Endometrial microvascular endothelial cells (primary cell): ENCODE results near the gene GRIK2. TPM values are rescaled to one million over a fixed set of nuclear protein-coding genes. Genes with fewer than 3 reads are reported as not detected.

Experiments
- in situ Hi-C: cut with HindIII; loops from 2 replicates; pipeline ENCODE4 v1.10.0; 2017; ENCODE audit warnings: low sequenced_read_pairs, low pct_unique_long_range_greater_than_20kb; ENCODE audit errors: inconsistent ontology term
- total RNA-seq: library from RNA; depleted of rRNA; stranded (reverse); fragments of >200 nt; gene quantifications from one replicate; pipeline ENCODE4 v1.2.3, GENCODE V29; 2015; ENCODE audit errors: inconsistent ontology term

GRIK2 gene
- total RNA-seq, 1 donor from 2014 or later: under 0.01 TPM

DNA sequence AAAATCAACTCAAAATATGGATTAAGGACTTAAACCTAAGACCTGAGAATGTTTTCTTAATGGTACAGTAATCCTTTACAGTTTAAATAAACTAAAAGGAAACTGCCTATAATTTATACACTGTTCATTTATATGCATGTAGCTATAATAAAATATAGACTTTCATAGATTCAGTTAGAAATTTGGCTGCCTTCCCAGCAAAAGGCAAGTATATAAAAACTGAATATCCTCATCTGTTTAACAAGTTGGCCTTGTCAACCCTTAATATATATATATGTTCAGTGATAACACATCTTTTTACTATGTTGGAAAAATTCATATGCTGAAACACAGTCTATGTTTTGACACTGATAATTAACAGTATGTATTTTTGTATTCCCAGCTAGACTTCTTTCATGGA is 123.1 kb downstream of the GRIK2 start:
- in situ Hi-C loops: no loop called here

- in situ Hi-C loops: no loop called here
Observed at GRCh38 chr6:101517632-101518031, 124.1 kb downstream of the GRIK2 start.

DNA sequence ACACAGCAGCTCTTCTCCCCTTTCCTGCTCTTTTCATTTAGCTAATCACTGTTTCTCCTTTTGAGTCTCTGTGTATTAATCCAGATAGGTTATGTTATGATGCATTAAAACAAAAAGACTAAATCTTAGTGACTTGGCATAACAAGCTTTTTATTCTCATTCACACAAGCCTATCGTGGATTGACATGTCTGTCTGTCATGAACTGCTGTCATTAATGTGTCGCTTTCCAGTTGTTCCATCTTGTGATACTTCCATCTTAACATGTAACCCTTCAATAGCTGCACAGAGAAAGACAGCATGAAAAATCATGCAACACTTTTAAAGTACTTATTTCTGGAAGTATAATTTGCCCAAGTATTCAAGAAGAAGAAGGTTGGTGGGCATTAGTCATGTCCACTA is 128.7 kb downstream of the GRIK2 start:
- in situ Hi-C loops: no loop called here

DNA sequence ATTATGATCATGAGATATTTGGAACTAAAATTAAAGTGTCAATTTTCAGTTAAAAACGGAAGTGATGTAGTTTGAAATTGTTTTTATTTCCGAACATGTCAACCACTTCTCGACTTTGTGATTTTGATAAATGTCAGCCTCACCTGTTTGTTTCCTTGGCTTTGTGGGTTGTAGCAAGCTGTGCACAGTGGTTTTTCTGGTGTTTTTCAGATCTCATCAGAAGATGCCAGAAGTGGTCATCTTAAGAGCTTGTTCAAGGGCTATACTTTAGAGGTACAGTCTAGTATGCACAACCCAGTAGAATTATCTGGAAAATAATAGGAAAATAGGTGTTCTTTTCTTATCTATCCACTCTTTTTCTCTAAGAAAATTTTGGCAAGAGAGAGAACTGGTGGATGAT is 134.0 kb downstream of the GRIK2 start:
- in situ Hi-C loops: no loop called here

GRCh38 chr6:101528801-101529200 is 135.3 kb downstream of the GRIK2 start:
- in situ Hi-C loops: no loop called here

- in situ Hi-C loops: no loop called here
Observed at GRCh38 chr6:101531538-101531937, 138.0 kb downstream of the GRIK2 start.

DNA sequence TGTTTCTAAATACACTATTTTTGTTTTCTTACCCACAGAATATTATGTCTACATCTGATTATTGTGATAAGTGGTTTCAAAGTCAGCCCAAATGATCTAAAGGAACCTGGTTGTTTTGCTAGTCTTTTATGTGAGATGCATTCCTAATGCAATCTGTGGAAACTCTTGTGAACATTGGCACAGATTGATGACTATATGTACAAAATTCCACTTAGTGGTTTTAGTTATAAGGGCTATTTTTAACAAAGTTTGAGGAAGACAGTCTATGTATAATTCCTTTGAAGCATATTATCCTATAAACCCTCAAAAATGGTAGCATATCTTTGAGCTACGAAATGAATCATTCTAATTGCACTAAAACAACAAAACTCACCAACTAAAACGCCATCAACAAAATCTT is 140.9 kb downstream of the GRIK2 start:
- in situ Hi-C loops: no loop called here

- in situ Hi-C loops: no loop called here
Observed at GRCh38 chr6:101534821-101535220, 141.3 kb downstream of the GRIK2 start.

DNA sequence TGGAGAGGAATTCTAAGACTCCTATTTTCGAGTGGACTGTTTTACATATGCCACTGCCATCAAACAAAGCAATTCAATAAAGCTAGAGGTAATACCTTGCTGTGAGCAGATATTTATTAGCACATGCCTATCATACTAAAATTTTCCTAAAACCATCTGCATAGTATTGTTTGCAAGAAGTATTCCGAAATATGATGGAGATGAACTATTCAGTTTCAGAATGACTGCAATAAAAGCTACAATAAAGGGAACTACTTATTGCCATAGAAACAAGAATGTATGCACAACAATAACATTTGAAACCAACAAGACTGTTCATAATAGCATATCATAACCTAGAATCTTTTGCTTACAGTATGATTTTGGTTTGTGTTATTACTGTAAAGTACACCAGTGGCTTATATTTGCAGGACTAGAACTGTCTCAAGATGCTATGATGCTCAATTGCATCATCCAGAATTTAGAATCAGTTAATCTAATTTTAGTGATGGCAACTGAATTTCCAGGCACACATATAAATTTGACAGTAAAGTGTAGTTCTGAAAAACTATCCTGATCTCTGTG is 144.3 kb downstream of the GRIK2 start:
- in situ Hi-C loops: no loop called here

DNA sequence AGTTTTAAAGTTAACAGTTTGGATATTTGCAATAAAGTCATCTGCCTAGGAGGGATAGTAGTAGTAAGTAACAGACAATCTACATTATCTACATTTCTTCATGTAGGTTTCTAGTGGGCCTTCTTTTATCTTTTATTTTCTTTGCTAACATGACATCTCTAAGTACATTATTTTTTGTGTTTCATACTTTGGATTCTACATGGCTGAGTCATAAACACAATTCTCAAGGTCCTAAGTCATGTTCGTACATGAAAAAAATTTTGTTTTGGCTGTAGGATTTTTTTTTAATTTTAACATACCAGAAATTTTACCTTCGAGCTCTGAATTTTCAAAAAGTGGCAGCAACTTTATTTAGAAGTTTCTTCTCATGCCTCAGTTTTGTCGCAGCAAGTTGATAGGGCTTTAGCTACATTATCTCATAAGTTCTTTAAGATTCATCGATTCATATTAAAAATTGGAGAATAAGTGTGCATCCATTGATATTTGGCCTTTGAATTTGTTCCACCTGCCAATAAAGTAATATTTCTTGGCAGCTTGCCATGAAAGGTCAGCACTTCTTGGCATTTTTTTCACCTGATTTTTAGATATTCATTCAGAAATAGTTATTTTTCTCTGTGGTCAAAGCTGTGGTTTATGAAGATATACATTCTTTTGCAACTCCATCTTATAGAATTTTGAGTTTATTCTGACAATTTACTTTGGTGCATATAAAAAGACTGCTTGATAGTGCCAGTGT is 146.2 kb downstream of the GRIK2 start:
- in situ Hi-C loops: no loop called here

DNA sequence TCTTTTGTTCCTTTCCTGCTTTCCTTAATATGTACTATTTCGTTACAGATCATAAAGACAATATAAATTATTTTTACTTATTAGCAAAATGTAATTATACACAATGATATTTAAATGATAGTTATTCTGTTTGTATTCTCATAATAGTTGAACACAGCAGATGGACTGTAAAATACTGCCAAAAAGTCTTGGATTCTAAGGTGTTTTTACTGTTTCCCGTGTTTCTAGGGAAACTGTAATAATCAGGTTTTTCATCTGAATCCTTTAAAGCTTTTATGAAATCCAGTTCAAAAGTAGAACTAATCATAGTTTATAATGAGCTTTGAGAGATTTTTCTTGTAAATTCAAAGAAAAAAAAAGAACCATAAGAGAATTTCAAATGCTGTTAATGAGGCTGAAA is 148.4 kb downstream of the GRIK2 start:
- in situ Hi-C loops: no loop called here

GRCh38 chr6:101543796-101544195 is 150.3 kb downstream of the GRIK2 start:
- in situ Hi-C loops: no loop called here

DNA sequence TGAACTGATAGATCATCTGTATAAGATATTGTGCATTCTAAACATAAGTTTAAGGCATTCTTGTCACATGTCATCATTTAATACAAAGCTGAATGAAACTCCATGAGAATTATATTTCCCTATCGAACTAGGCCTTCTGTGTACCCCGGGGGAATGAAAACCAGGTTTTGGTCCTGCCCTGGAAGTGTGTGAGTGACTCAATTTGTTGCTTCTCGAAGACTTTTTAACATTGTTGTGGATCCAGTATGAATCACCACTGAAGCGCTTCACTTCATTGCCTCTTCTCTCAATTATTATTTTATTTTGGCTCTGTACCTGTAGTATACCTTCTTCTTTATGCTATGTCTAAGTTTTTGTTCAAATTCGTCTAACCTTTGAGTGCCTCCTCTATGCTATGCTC is 150.8 kb downstream of the GRIK2 start:
- in situ Hi-C loops: no loop called here

- in situ Hi-C loops: no loop called here
Observed at GRCh38 chr6:101545191-101545590, 151.7 kb downstream of the GRIK2 start.

DNA sequence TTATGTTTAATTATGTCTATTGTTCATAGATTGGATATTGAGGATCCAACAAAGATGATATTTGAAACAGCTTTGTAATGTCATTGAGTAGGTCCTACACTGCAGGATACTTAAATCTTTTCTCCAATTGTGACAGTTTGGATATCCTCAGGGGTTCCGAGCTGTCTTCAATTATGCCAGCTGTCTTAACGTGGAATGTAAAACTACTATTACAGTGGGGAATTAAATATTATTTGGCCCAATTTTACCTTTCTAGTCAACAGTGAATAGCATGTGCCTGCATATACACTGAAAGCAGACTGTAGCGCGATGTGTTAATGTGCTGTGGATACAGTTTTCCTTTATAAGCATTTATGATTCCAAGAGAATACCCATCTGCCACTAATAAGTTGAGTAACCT is 156.9 kb downstream of the GRIK2 start:
- in situ Hi-C loops: no loop called here

DNA sequence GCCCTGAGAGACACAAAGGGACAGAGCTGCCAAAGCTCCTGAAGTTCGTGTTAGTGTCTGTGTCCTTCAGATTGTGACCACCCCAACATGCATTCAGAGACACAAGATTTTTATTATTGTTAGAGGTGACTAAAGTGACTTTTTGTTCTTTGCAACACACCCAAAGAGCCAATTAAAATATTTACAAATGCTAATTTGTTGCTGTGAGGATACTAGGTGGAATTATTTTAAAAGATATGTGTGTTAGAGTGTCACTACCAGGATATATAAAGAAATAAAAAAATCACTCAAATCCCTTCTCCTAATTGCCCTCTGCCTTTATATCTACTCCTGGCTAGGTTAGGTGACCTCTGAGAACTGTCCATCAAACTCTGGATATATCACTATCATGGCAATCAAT is 160.7 kb downstream of the GRIK2 start:
- in situ Hi-C loops: no loop called here

- in situ Hi-C loops: no loop called here
Observed at GRCh38 chr6:101558712-101559111, 165.2 kb downstream of the GRIK2 start.

DNA sequence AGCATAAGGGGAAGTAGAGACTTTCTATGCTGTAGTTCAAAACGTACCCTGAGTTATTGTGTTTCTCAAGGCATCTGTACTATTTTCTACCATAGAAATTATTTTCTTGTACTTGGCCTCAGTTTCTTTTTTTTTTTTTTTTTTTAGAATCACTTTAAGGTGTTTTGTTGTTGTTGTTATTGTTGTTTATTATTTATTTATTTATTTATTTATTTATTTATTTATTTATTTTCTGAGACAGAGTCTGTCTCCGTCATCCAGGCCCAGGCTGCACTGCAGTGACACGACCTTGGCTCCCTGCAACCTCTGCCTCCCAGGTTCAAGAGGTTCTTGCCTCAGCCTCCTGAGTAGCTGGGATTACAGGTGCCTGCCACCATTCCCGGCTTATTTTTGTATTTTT is 179.1 kb downstream of the GRIK2 start:
- in situ Hi-C loops: no loop called here

DNA sequence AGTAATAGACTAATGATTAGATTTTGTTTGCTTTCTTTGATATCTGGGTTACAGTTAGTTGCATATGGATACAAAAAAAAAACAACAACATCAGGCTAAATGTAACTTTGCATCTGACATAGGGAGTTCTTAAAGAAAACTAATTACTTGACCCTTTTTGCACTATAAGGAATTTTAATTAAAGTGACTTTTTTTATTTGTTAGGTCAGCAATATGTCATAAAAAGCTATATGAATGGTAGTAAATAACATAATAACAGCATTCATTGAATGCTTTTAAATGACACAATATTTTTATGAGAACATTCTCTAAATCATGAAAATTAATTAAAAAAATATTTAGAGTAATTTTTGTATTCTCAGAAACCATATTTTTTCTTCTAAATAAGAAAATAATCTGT is 183.6 kb downstream of the GRIK2 start:
- in situ Hi-C loops: no loop called here

DNA sequence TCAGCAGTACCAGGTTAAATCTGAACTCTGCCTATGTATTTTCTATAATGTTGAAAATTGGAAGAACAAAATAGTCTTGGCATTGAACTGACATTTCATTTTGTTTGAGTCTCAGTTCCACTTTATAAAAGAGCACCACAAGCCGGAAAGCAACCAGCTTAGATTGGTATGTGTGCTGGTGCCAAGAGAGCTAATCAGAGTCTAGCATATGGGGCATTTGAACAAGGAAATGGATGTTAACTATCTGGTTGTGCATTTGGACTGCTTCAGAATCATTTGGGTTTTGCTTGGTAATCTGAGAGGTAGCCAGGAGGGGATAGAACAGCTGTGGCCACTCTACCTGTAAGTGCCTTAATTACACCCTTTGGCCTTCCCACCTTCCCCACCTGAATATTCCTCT is 184.8 kb downstream of the GRIK2 start:
- in situ Hi-C loops: no loop called here

DNA sequence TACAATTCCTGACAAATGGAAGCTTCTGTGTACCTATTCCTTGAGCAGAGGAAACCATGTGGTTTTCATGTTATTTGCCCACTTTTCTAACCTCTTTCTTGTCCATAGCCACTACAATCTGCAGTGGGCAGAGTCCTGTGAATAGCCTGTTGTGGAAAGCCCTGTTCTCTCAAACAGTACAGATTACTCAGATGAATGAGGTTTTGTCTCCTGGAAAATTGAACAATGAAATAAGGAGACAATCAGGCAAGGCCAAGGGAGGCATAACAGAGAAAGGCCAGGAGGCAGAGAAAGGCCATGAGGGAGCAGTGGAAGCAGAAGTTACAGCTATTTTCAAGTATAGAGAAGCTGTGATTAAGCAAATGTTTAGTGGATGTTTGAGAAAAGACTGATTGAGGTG is 189.3 kb downstream of the GRIK2 start:
- in situ Hi-C loops: no loop called here
